Stimulated activated CD8-positive, alpha-beta memory T cell treated with anti-CD3 and anti-CD28 coated beads, Interleukin-12 subunit alpha, Interleukin-12 subunit beta, amount 100 ng/mL, for 1 hour (primary cell): ENCODE measurements around the gene DENND1A.
"Not testable (repeated sequence)": the region's sequence is repeated elsewhere in the genome, so short reads cannot be mapped to it uniquely, and the experiment has no call there.

Experiments
- DNase-seq: peaks from one replicate; pipeline ENCODE4 v3.0.0-alpha.2; 2020; ENCODE audit warnings: low read depth

The DENND1A gene

GRCh38 chr9:123336959-123337358 lies 593.0 kb downstream of the DENND1A start:
- no peak for DNase-seq

- DNase-seq, result no peak
These were observed 593.5 kb downstream of the DENND1A start for GRCh38 chr9:123336449-123336848.

- DNase-seq, result no peak
These were observed 594.0 kb downstream of the DENND1A start for GRCh38 chr9:123335986-123336329.

- no peak for DNase-seq
These were observed 594.5 kb downstream of the DENND1A start for GRCh38 chr9:123335193-123335985.

- no peak for DNase-seq
These were observed 595.3 kb downstream of the DENND1A start for GRCh38 chr9:123334639-123335038.

GRCh38 chr9:123333058-123333669 lies 596.8 kb downstream of the DENND1A start:
- DNase-seq, result not testable (repeated sequence)

GRCh38 chr9:123331346-123332060 lies 598.4 kb downstream of the DENND1A start:
- no peak for DNase-seq
